ENCODE results near the gene HTT. TPM values are rescaled to one million over a fixed set of nuclear protein-coding genes. Genes with fewer than 3 reads are reported as not detected.
A peak's percentile ranks its signal among the peaks of the same experiment; 100 is the strongest.

HTT gene
- polyA plus RNA-seq, 2 of the 4 experiments (the other 2 are of a cell fraction) = 14.5 to 16.9 TPM

DNA sequence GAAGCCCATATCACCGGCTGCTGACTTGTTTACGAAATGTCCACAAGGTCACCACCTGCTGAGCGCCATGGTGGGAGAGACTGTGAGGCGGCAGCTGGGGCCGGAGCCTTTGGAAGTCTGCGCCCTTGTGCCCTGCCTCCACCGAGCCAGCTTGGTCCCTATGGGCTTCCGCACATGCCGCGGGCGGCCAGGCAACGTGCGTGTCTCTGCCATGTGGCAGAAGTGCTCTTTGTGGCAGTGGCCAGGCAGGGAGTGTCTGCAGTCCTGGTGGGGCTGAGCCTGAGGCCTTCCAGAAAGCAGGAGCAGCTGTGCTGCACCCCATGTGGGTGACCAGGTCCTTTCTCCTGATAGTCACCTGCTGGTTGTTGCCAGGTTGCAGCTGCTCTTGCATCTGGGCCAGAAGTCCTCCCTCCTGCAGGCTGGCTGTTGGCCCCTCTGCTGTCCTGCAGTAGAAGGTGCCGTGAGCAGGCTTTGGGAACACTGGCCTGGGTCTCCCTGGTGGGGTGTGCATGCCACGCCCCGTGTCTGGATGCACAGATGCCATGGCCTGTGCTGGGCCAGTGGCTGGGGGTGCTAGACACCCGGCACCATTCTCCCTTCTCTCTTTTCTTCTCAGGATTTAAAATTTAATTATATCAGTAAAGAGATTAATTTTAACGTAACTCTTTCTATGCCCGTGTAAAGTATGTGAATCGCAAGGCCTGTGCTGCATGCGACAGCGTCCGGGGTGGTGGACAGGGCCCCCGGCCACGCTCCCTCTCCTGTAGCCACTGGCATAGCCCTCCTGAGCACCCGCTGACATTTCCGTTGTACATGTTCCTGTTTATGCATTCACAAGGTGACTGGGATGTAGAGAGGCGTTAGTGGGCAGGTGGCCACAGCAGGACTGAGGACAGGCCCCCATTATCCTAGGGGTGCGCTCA is 165.8 kb downstream of the HTT start:
- WGBS (ENCODE audit: missing lambda C conversion rate) = 86% methylated on average over 19 of the region's 29 CpGs
- no peak overlapping the region for H3K4me2 ChIP-seq
- POLR2A ChIA-PET = no interaction called here
- TF ChIP-seq CHD4 (IDR thresholded peaks at IDR 0.05; ENCODE audit: borderline replicate concordance) (no peak), FOSB (CRISPR knock-in tag; IDR thresholded peaks at IDR 0.05) (no peak), CEBPB (IDR thresholded peaks at IDR 0.05) (no peak), BHLHE40 (IDR thresholded peaks at IDR 0.05; ENCODE audit: low read depth, low read length) (no peak), HOXB5 (CRISPR knock-in tag; IDR thresholded peaks at IDR 0.05) (no peak), MAFK (IDR thresholded peaks at IDR 0.05; ENCODE audit: partially characterized antibody) (no peak), JUN (IDR thresholded peaks at IDR 0.05) (no peak)
- TF ChIP-seq, protein P1, sequence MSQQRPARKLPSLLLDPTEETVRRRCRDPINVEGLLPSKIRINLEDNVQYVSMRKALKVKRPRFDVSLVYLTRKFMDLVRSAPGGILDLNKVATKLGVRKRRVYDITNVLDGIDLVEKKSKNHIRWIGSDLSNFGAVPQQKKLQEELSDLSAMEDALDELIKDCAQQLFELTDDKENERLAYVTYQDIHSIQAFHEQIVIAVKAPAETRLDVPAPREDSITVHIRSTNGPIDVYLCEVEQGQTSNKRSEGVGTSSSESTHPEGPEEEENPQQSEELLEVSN (IDR thresholded peaks at IDR 0.05; ENCODE audit: borderline replicate concordance, low read depth) = no peak
- CTCF ChIA-PET = no interaction called here
- H3K27ac ChIP-seq = no peak overlapping the region
- no peak for FAIRE-seq
- no peak for DNase-seq (ENCODE audit: low read depth in 1 of 2, low spot score in 1 of 2)
- peak in 1 of 2 experiments; percentile 41; a peak in 1 of 6 replicates for ATAC-seq
- H3K4me1 ChIP-seq = no peaks in the 10 kb centered on the region
- H3K4me3 ChIP-seq = no peak overlapping the region
- no peaks in the 10 kb centered on the region for H3K9me3 ChIP-seq

DNA sequence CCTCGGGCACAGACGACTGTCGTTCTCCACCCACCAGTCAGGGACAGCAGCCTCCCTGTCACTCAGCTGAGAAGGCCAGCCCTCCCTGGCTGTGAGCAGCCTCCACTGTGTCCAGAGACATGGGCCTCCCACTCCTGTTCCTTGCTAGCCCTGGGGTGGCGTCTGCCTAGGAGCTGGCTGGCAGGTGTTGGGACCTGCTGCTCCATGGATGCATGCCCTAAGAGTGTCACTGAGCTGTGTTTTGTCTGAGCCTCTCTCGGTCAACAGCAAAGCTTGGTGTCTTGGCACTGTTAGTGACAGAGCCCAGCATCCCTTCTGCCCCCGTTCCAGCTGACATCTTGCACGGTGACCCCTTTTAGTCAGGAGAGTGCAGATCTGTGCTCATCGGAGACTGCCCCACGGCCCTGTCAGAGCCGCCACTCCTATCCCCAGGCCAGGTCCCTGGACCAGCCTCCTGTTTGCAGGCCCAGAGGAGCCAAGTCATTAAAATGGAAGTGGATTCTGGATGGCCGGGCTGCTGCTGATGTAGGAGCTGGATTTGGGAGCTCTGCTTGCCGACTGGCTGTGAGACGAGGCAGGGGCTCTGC is 166.5 kb downstream of the HTT start:
- H3K9me3 ChIP-seq = no peaks in the 10 kb centered on the region
- FAIRE-seq (no peak), DNase-seq (ENCODE audit: low read depth in 1 of 2, low spot score in 1 of 2) (no peak), ATAC-seq (no peak)
- 96% methylated on average over 4 of the region's 13 CpGs for WGBS (ENCODE audit: missing lambda C conversion rate)
- no peak overlapping the region for H3K27ac ChIP-seq
- ChIA-PET CTCF (no interaction called here), POLR2A (no interaction called here)
- H3K4me2 ChIP-seq = no peak overlapping the region
- no peaks in the 10 kb centered on the region for H3K4me1 ChIP-seq
- TF ChIP-seq KDM5A (IDR thresholded peaks at IDR 0.05) (no peak), RAD21 (conservative IDR thresholded peaks at IDR 0.05 in 1 of 2, IDR thresholded peaks at IDR 0.05 in 1 of 2) (no peak), TP53 (CRISPR knock-in tag; IDR thresholded peaks at IDR 0.05) (no peak), FOSL2 (IDR thresholded peaks at IDR 0.05) (no peak), FOSL2 (CRISPR knock-in tag; IDR thresholded peaks at IDR 0.05) (no peak)
- TF ChIP-seq, protein P2, sequence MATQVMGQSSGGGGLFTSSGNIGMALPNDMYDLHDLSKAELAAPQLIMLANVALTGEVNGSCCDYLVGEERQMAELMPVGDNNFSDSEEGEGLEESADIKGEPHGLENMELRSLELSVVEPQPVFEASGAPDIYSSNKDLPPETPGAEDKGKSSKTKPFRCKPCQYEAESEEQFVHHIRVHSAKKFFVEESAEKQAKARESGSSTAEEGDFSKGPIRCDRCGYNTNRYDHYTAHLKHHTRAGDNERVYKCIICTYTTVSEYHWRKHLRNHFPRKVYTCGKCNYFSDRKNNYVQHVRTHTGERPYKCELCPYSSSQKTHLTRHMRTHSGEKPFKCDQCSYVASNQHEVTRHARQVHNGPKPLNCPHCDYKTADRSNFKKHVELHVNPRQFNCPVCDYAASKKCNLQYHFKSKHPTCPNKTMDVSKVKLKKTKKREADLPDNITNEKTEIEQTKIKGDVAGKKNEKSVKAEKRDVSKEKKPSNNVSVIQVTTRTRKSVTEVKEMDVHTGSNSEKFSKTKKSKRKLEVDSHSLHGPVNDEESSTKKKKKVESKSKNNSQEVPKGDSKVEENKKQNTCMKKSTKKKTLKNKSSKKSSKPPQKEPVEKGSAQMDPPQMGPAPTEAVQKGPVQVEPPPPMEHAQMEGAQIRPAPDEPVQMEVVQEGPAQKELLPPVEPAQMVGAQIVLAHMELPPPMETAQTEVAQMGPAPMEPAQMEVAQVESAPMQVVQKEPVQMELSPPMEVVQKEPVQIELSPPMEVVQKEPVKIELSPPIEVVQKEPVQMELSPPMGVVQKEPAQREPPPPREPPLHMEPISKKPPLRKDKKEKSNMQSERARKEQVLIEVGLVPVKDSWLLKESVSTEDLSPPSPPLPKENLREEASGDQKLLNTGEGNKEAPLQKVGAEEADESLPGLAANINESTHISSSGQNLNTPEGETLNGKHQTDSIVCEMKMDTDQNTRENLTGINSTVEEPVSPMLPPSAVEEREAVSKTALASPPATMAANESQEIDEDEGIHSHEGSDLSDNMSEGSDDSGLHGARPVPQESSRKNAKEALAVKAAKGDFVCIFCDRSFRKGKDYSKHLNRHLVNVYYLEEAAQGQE (IDR thresholded peaks at IDR 0.05) = no peak
- H3K4me3 ChIP-seq = no peak overlapping the region

DNA sequence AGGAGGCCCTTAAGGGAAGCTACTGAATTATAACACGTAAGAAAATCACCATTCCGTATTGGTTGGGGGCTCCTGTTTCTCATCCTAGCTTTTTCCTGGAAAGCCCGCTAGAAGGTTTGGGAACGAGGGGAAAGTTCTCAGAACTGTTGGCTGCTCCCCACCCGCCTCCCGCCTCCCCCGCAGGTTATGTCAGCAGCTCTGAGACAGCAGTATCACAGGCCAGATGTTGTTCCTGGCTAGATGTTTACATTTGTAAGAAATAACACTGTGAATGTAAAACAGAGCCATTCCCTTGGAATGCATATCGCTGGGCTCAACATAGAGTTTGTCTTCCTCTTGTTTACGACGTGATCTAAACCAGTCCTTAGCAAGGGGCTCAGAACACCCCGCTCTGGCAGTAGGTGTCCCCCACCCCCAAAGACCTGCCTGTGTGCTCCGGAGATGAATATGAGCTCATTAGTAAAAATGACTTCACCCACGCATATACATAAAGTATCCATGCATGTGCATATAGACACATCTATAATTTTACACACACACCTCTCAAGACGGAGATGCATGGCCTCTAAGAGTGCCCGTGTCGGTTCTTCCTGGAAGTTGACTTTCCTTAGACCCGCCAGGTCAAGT is 167.5 kb downstream of the HTT start:
- ATAC-seq = no peak
- 93% methylated on average over 16 of the region's 17 CpGs for WGBS (ENCODE audit: missing lambda C conversion rate)
- no peak for TF ChIP-seq NPAS2 (CRISPR knock-in tag; IDR thresholded peaks at IDR 0.05; ENCODE audit: borderline replicate concordance)
- no peak for TF ChIP-seq NR3C1 (IDR thresholded peaks at IDR 0.05)
- no peak for TF ChIP-seq POLR2AphosphoS2 (conservative IDR thresholded peaks at IDR 0.05; ENCODE audit: low read length)
- no peak for TF ChIP-seq KDM1A (IDR thresholded peaks at IDR 0.05; ENCODE audit: low read depth)
- TF ChIP-seq, protein P3, sequence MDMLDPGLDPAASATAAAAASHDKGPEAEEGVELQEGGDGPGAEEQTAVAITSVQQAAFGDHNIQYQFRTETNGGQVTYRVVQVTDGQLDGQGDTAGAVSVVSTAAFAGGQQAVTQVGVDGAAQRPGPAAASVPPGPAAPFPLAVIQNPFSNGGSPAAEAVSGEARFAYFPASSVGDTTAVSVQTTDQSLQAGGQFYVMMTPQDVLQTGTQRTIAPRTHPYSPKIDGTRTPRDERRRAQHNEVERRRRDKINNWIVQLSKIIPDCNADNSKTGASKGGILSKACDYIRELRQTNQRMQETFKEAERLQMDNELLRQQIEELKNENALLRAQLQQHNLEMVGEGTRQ (IDR thresholded peaks at IDR 0.05) = no peak
- TF ChIP-seq HOXB13 (CRISPR knock-in tag; IDR thresholded peaks at IDR 0.05; ENCODE audit: low read depth) = no peak
- TF ChIP-seq FOSL2 (IDR thresholded peaks at IDR 0.05) = no peak
- no peak for TF ChIP-seq FOSL2 (CRISPR knock-in tag; IDR thresholded peaks at IDR 0.05)
- TF ChIP-seq, protein P4, sequence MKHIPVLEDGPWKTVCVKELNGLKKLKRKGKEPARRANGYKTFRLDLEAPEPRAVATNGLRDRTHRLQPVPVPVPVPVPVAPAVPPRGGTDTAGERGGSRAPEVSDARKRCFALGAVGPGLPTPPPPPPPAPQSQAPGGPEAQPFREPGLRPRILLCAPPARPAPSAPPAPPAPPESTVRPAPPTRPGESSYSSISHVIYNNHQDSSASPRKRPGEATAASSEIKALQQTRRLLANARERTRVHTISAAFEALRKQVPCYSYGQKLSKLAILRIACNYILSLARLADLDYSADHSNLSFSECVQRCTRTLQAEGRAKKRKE (CRISPR knock-in tag; IDR thresholded peaks at IDR 0.05; ENCODE audit: low read depth) = no peak
- TF ChIP-seq, protein P5, sequence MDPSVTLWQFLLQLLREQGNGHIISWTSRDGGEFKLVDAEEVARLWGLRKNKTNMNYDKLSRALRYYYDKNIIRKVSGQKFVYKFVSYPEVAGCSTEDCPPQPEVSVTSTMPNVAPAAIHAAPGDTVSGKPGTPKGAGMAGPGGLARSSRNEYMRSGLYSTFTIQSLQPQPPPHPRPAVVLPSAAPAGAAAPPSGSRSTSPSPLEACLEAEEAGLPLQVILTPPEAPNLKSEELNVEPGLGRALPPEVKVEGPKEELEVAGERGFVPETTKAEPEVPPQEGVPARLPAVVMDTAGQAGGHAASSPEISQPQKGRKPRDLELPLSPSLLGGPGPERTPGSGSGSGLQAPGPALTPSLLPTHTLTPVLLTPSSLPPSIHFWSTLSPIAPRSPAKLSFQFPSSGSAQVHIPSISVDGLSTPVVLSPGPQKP (IDR thresholded peaks at IDR 0.05; ENCODE audit: low read depth, low read length) = no peak
- TF ChIP-seq, protein P6, sequence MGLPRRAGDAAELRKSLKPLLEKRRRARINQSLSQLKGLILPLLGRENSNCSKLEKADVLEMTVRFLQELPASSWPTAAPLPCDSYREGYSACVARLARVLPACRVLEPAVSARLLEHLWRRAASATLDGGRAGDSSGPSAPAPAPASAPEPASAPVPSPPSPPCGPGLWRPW (IDR thresholded peaks at IDR 0.05) = no peak
- no peak for TF ChIP-seq HDAC2 (IDR thresholded peaks at IDR 0.05)

More for the DNA sequence above, 167.5 kb downstream of the HTT start:
- Histone ChIP-seq H3K4me1 (no peaks in the 10 kb centered on the region), H3K27ac (no peak overlapping the region), H3K4me3 (no peak overlapping the region), H3K4me2 (no peak overlapping the region), H3K9me3 (no peaks in the 10 kb centered on the region)
- no peak for DNase-seq (ENCODE audit: low read depth in 1 of 2, low spot score in 1 of 2)
- ChIA-PET POLR2A (no interaction called here), CTCF (no interaction called here)
- no peak for FAIRE-seq
